ENCODE results near the gene CTTNBP2NL.

DNA sequence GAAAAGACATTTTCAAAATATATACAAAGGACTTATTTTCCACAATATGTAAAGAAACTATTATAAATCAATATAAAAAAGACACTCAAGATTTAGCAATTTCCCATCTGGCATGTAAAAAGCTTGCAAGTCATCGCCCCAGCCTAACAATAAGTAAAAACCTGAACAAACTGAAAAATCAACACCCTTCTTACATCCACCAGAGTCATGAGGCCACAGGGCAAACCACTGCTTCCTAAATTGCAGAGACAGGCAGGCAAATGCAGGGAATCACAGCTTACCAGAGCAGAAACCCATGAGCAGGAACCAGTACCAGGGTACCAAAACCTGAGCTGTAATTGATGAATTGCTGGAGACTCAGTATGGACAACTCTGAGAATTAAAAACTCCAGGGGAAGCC, 96.1 kb downstream of the CTTNBP2NL start:
- TF ChIP-seq, protein P1, sequence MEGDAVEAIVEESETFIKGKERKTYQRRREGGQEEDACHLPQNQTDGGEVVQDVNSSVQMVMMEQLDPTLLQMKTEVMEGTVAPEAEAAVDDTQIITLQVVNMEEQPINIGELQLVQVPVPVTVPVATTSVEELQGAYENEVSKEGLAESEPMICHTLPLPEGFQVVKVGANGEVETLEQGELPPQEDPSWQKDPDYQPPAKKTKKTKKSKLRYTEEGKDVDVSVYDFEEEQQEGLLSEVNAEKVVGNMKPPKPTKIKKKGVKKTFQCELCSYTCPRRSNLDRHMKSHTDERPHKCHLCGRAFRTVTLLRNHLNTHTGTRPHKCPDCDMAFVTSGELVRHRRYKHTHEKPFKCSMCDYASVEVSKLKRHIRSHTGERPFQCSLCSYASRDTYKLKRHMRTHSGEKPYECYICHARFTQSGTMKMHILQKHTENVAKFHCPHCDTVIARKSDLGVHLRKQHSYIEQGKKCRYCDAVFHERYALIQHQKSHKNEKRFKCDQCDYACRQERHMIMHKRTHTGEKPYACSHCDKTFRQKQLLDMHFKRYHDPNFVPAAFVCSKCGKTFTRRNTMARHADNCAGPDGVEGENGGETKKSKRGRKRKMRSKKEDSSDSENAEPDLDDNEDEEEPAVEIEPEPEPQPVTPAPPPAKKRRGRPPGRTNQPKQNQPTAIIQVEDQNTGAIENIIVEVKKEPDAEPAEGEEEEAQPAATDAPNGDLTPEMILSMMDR (IDR thresholded peaks at IDR 0.05): no peak
- no peak for TF ChIP-seq POLR2A (IDR thresholded peaks at IDR 0.05)

Data from testis (tissue), 2 donors.